ENCODE measurements around the gene CRKL.

- no peak for TF ChIP-seq EZH2 (IDR thresholded peaks at IDR 0.05; ENCODE audit: borderline replicate concordance, low read depth, low read length, severe bottlenecking)
- TF ChIP-seq CTCF (IDR thresholded peaks at IDR 0.05; ENCODE audit: borderline replicate concordance, extremely low read depth, low read length, poor library complexity, severe bottlenecking) = no peak
Observed at GRCh38 chr22:20980523-20980922, 63.3 kb downstream of the CRKL start.

Data from DND-41 (cell line).